GM19035 (cell line): ENCODE data around the gene NIM1K.
"Not testable (repeated sequence)": the region's sequence is repeated elsewhere in the genome, so short reads cannot be mapped to it uniquely, and the experiment has no call there.

Experiments used
- ATAC-seq: cut with Tn5 transposase; IDR thresholded peaks from one replicate; pipeline ENCODE4 v1.9.1; 2021; ENCODE audit not compliant: unreplicated experiment

NIM1K gene

DNA sequence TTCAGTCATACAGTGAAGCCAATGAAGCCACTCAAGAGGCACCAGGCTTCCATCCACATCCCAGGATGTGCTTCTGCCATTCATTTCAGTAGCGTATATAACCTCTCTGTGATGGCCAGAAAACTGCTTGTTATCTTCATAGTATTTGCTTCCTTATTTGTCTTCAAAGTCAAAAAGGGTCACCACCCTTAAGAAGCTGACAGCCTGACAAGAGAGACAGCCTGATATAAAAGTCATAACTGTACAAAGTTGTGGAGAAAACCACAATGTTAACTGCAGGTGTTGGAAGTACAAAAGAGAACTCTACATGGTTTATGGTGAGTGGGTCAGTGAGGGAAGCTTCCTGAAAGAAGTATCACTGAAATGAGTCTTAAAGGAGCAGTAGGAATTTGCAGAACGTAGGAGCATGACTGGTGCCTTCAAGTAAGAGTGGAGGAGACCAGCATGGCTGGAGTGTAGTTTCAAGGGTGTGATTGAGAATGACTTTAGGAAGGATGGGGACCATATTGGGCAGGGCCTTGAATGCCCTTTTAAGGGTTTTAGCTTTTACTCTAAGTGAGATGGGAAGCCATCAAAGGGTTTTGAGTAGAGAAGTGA lies 33.7 kb downstream of the NIM1K start:
- no peak for ATAC-seq

GRCh38 chr5:43227655-43228054 lies 35.6 kb downstream of the NIM1K start:
- no peak for ATAC-seq

- ATAC-seq: no peak
Measured at GRCh38 chr5:43230707-43231106, 38.7 kb downstream of the NIM1K start.

DNA sequence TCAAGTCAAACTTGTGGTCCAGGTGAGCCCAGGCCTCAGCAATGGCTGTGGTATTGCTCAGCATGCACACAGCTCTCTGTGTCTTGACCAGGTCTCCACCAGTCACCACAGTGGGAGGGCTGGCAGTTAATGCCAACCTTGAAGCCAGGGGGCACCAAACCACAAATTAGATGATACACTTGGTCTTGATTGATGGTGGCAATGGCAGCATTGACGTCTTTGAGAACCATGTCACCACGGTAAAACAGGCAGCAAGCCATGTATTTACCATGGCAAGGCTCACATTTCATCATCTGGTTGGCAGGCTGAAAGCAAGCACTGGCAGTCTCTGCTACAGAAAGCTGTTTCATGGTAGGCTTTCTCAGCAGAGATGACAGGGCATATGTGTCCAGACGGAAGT lies 40.0 kb downstream of the NIM1K start:
- ATAC-seq: no peak

GRCh38 chr5:43232943-43233833 lies 41.2 kb downstream of the NIM1K start:
- ATAC-seq: no peak

DNA sequence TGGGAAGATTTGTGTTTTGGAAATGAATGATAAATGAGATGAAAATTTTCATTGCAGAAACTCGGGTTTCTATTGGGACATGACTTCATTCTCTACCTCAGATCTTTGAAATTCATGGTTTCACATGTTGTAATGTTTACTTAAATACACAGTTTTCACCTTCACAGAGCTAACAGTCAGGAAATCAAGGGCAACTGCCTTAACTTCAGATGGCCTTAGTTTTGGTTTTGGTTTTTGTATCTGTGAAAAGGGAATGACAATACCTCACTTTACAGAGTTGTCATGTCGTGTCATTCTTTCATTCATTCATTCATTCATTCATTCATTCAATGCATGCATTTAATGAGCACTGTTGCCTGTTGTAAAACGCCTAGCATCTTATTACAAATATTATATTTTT lies 41.9 kb downstream of the NIM1K start:
- no peak for ATAC-seq

- ATAC-seq: no peak
Measured at GRCh38 chr5:43236653-43237355, 44.8 kb downstream of the NIM1K start.

DNA sequence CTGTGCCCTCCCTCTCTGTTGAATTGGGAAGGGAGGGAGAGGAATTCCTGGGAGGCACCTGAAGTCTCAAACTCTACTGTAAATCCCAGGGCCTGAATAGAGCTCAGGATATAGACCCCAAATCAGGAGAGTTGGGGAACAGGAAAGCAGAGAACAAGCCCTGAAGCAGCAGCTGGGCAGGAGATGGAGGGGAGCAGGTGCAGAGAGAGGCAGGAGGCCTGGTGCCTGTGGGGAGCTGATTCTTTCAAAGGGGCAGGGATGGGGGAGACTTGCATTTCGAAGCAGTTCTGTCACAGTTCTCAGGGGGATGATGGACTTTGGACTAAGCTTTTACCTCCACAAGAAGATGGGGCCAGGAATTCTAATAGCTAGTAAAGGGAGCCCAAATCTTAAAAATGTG lies 50.2 kb downstream of the NIM1K start:
- ATAC-seq: no peak

DNA sequence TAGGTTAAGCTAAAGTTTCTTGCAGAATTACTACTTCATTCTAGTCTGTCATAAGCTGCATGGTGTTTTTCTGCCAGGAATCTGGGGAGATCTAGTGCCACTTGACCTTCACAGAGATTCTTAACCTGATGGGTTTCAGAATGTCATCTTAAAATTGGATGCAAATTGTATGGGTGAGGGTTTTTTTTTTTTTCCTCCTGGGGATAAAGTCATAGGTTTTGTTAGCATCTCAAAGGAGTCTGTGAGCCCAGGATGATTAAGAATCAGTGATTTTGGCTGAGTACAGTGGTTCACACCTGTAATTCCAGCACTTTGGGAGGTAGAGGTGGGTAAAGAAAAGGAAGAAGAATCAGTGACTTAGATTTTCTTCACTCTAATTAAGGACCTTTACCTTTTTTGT lies 51.2 kb downstream of the NIM1K start:
- ATAC-seq: no peak

DNA sequence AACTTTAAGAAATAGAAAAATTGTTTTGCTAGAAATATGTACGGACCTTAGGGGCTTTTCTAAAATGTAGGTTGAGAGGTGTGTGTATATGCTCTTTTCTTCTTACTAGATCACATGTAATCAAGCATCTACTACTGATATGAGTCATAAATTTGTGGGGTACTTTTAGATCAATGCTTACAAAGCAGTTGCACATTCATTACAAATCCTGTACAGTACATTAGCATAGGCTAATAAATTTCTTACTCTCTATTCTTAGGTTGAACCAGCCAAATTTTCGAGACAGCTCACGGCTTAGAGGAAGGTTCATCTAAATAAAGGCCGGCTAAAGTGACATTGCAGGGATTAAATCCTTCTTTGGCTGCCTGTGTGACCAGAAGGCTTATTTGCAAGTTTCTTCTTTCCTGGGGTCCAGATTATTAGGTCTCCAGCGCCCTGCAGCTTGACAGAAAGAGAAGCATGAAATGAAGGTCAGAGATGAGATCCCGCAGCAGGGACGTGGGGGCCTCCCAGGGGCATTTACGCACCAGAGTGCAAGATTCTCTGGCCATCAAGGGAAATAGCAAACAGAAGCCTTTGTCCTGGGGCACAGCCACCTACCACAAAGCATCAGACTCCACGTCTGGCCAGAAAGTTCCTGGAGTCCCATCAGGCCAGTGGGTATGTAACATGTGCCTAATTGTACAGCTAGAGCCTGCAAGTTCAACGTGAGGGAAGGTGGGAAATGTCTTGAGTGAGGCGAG lies 53.0 kb downstream of the NIM1K start:
- peak; percentile 69 for ATAC-seq

GRCh38 chr5:43245724-43246385 lies 53.8 kb downstream of the NIM1K start:
- ATAC-seq: peak; percentile 68

GRCh38 chr5:43251754-43252153 lies 59.7 kb downstream of the NIM1K start:
- ATAC-seq: no peak

DNA sequence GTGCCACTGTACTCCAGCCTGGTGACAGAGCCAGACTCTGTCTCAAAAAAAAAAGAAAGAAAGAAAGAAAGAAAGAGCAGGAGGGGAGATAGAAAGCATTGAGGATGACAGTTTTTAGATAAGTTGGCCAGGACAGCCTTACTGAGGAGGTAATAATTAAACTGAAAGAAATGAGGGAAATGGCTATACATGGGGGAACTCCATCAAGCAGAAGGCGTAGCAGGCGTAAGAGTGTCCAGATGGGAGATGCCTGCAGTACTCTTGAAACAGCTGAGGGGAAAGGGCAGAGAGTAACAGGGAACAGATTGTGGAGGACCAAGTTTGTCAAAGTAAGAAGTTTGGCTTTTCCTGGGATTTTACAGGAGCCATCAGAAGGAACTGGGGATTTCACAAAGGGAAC lies 63.7 kb downstream of the NIM1K start:
- ATAC-seq: no peak

GRCh38 chr5:43256261-43256966 lies 64.4 kb downstream of the NIM1K start:
- no peak for ATAC-seq

- no peak for ATAC-seq
Measured at GRCh38 chr5:43258116-43258515, 66.1 kb downstream of the NIM1K start.

DNA sequence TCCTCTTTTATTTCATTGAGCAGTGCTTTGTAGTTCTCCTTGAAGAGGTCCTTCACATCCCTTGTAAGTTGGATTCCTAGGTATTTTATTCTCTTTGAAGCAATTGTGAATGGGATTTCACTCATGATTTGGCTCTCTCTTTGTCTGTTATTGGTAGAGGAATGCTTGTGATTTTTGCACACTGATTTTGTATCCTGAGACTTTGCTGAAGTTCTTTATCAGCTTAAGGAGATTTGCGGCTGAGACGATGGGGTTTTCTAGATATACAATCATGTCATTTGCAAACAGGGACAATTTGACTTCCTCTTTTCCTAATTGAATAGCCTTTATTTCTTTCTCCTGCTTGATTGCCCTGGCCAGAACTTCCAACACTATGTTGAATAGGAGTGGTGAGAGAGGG lies 70.2 kb downstream of the NIM1K start:
- ATAC-seq: not testable (repeated sequence)

DNA sequence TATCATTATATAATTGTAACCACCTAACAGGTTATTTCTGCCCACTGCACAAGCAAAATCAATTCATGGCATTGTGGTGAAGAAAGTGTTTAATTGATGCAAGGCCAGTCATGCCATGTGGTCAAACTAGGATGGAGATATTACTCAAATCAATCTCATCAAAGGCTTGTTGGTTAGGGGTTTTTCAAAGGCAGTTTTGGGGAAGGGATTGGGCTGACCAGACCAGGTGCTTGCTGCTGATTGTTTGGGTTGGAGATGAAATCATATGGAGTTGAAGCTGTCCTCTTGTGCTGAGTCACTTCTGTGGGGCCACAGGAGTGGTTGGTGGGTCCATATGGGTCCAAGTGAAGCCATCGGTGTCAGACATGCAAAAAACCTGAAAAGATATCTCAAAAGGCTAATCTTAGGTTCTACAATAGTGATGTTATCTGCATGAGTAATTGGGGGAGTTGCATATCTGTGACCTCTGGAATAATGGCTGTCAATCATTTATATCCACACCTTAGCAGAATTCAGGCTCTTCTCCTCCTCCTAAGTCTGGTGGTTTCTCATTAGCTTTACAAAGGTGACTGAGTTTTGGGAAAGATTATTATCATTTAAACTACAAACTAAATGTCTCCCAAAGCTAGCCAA lies 76.3 kb downstream of the NIM1K start:
- peak; percentile 89 for ATAC-seq

- no peak for ATAC-seq
Measured at GRCh38 chr5:43270645-43271044, 78.6 kb downstream of the NIM1K start.

GRCh38 chr5:43273552-43273951 lies 81.5 kb downstream of the NIM1K start:
- no peak for ATAC-seq
